ENCODE measurements around the gene OSCP1. TPM values are rescaled to one million over a fixed set of nuclear protein-coding genes. Genes with fewer than 3 reads are reported as not detected.
A peak's percentile ranks its signal among the peaks of the same experiment; 100 is the strongest.

The OSCP1 gene
- total and polyA plus RNA-seq, 2 experiments from 2014 or later, result 2.2 to 2.6 TPM

GRCh38 chr1:36377791-36378492 lies 72.3 kb downstream of the OSCP1 start (continued):
- no peak for TF ChIP-seq ZNF462 (CRISPR knock-in tag; IDR thresholded peaks at IDR 0.05)
- no peak for TF ChIP-seq STAT1 (IDR thresholded peaks at IDR 0.05; ENCODE audit: unreplicated experiment)
- no peak for TF ChIP-seq ZNF114 (CRISPR knock-in tag; IDR thresholded peaks at IDR 0.05)
- TF ChIP-seq POLR2AphosphoS5 (IDR thresholded peaks at IDR 0.05; ENCODE audit: low read depth), result no peak
- no peak for TF ChIP-seq NANOG (IDR thresholded peaks at IDR 0.05; ENCODE audit: borderline replicate concordance)
- TF ChIP-seq ZNF331 (CRISPR knock-in tag; IDR thresholded peaks at IDR 0.05; ENCODE audit: low read depth), result no peak

GRCh38 chr1:36372617-36373016 lies 77.6 kb downstream of the OSCP1 start:
- peak; percentile 58 for DNase-seq (ENCODE audit: low spot score)
- Histone ChIP-seq H3K79me2 (replicated peaks; ENCODE audit: insufficient read depth) (peaks cover 74% of the 10 kb centered on the region), H3K36me3 (ENCODE audit: insufficient read depth) (no peaks in the 10 kb centered on the region), H2AFZ (no peak overlapping the region), H3K27me3 (ENCODE audit: insufficient read depth) (no peaks in the 10 kb centered on the region), H3K4me3 (no peak overlapping the region), H3K9me2 (ENCODE audit: insufficient read depth) (no peaks in the 10 kb centered on the region), H3F3A (replicated peaks; ENCODE audit: low read depth) (peaks cover 17% of the 10 kb centered on the region), H3K4me1 (ENCODE audit: insufficient read depth) (peaks cover 39% of the 10 kb centered on the region), H3K27ac (ENCODE audit: low read depth) (peak overlapping the region; percentile 97), H3K4me2 (peak overlapping the region; percentile 56; the same call in 1 of the 2 replicates), H4K20me1 (replicated peaks; ENCODE audit: insufficient read depth) (peaks cover 8% of the 10 kb centered on the region; the same call in 1 of the 2 replicates)
- H3K27me3 Mint-ChIP-seq (ENCODE audit: insufficient read depth, low read depth, poor library complexity), result peaks cover 5% of the 10 kb centered on the region
- ATAC-seq, result no peak
- H3K36me3 Mint-ChIP-seq (ENCODE audit: low read depth), result 0 out of 3 replicates have a peak, but pooled peaks cover 3% of the 10 kb centered on the region
- H3K27ac Mint-ChIP-seq, result peak overlapping the region; percentile 94
- H3K4me1 Mint-ChIP-seq, result peaks cover 51% of the 10 kb centered on the region
- H3K9me3 Mint-ChIP-seq, result no peaks in the 10 kb centered on the region
- H3K4me3 Mint-ChIP-seq, result no peak overlapping the region; the same call in 2 of the 3 replicates
- TF ChIP-seq STAT1 (IDR thresholded peaks at IDR 0.05; ENCODE audit: unreplicated experiment), result no peak
- no peak for TF ChIP-seq REST (IDR thresholded peaks at IDR 0.05; ENCODE audit: unreplicated experiment)
- no peak for TF ChIP-seq CREB1 (CRISPR knock-in tag; IDR thresholded peaks at IDR 0.05; ENCODE audit: low read depth)
- no peak for TF ChIP-seq ETS1 (IDR thresholded peaks at IDR 0.05)
- TF ChIP-seq POLR2AphosphoS5 (IDR thresholded peaks at IDR 0.05; ENCODE audit: low read depth), result no peak
